Lower lobe of right lung (tissue), 2 donors: ENCODE measurements around the gene MED12L. TPM values are rescaled to one million over a fixed set of nuclear protein-coding genes. Genes with fewer than 3 reads are reported as not detected.

Experiments
- ATAC-seq, 2 donors: fragments of 200-7000 bp; cut with Tn5 transposase; one replicate each; pipeline ENCODE4 v1.9.1; 2020 to 2022; ENCODE audit warnings: mild to moderate bottlenecking in 2 of 2, moderate library complexity in 2 of 2
- DNase-seq: peaks from one replicate; pipeline ENCODE4 v3.0.0-alpha.2; 2020
- H3K27ac ChIP-seq: fragments of 200-600 bp; one replicate; pipeline ENCODE4 v1.8.0; 2022
- H3K27me3 ChIP-seq: fragments of 200-600 bp; one replicate; pipeline ENCODE4 v1.8.0; 2022; ENCODE audit warnings: low read depth
- H3K36me3 ChIP-seq: fragments of 200-600 bp; one replicate; pipeline ENCODE4 v1.8.0; 2022; ENCODE audit warnings: mild to moderate bottlenecking
- H3K4me1 ChIP-seq: fragments of 200-600 bp; one replicate; pipeline ENCODE4 v1.8.0; 2022
- H3K4me3 ChIP-seq: fragments of 200-600 bp; one replicate; pipeline ENCODE4 v1.8.0; 2022; ENCODE audit warnings: mild to moderate bottlenecking
- H3K9me3 ChIP-seq: fragments of 200-600 bp; one replicate; pipeline ENCODE4 v1.8.0; 2022
- CTCF ChIP-seq: fragments of 200-600 bp; IDR thresholded peaks from one replicate; pipeline ENCODE4 v1.8.0; 2022; ENCODE audit warnings: antibody characterized with exemption, mild to moderate bottlenecking
- intact Hi-C: fragments of 100-400 bp; cut with DNase I; formaldehyde crosslinking; loops from one replicate; pipeline ENCODE4 v1.11.0; 2022
- total RNA-seq: library from RNA; stranded (reverse); fragmentation: NEBNext Ultra II Directional; extraction: Animal tissue kit (Norgen Biotek cat#: 25700); gene quantifications from one replicate; pipeline ENCODE4 v1.2.1, GENCODE V29; 2021
- donor health status: DM: no; HTN: yes; CAD: no; lungs with severe emphysema.

Gene MED12L
- total RNA-seq, 1 donor from 2014 or later = 0.44 TPM

- TF ChIP-seq CTCF = no peak
- H3K4me1 ChIP-seq = no peaks in the 10 kb centered on the region
- no peaks in the 10 kb centered on the region for H3K36me3 ChIP-seq
- intact Hi-C loops = no loop called here
- no peaks in the 10 kb centered on the region for H3K27me3 ChIP-seq
- no peak for DNase-seq
- no peak for ATAC-seq
- no peaks in the 10 kb centered on the region for H3K9me3 ChIP-seq
- H3K27ac ChIP-seq = no peak overlapping the region
- H3K4me3 ChIP-seq = no peak overlapping the region
Observed at GRCh38 chr3:151152455-151153079, 67.1 kb downstream of the MED12L start.

- no peak overlapping the region for H3K4me3 ChIP-seq
- DNase-seq = no peak
- H3K9me3 ChIP-seq = no peaks in the 10 kb centered on the region
- intact Hi-C loops = no loop called here
- no peaks in the 10 kb centered on the region for H3K36me3 ChIP-seq
- TF ChIP-seq CTCF = no peak
- no peak for ATAC-seq
- no peaks in the 10 kb centered on the region for H3K4me1 ChIP-seq
- H3K27me3 ChIP-seq = no peaks in the 10 kb centered on the region
- H3K27ac ChIP-seq = no peak overlapping the region
Observed at GRCh38 chr3:151154566-151154965, 69.1 kb downstream of the MED12L start.

GRCh38 chr3:151155409-151156128, 70.1 kb downstream of the MED12L start:
- Histone ChIP-seq H3K4me3 (no peak overlapping the region), H3K27ac (no peak overlapping the region), H3K27me3 (no peaks in the 10 kb centered on the region), H3K4me1 (no peaks in the 10 kb centered on the region), H3K9me3 (no peaks in the 10 kb centered on the region), H3K36me3 (no peaks in the 10 kb centered on the region)
- TF ChIP-seq CTCF = no peak
- ATAC-seq (no peak), DNase-seq (no peak)
- intact Hi-C loops = no loop called here

- no peak for DNase-seq
- no peak overlapping the region for H3K4me3 ChIP-seq
- H3K4me1 ChIP-seq = no peaks in the 10 kb centered on the region
- H3K27me3 ChIP-seq = no peaks in the 10 kb centered on the region
- peak; percentile 68 to 70 for ATAC-seq
- H3K27ac ChIP-seq = no peak overlapping the region
- no peaks in the 10 kb centered on the region for H3K9me3 ChIP-seq
- intact Hi-C loops = no loop called here
- H3K36me3 ChIP-seq = no peaks in the 10 kb centered on the region
- peak; percentile 56 for TF ChIP-seq CTCF
Observed at GRCh38 chr3:151156618-151157216, 71.3 kb downstream of the MED12L start.

GRCh38 chr3:151159806-151160205, 74.3 kb downstream of the MED12L start:
- TF ChIP-seq CTCF = no peak
- no peak overlapping the region for H3K4me3 ChIP-seq
- no peak for DNase-seq
- H3K9me3 ChIP-seq = no peaks in the 10 kb centered on the region
- no peaks in the 10 kb centered on the region for H3K27me3 ChIP-seq
- no peak overlapping the region for H3K27ac ChIP-seq
- no peak for ATAC-seq
- H3K4me1 ChIP-seq = no peaks in the 10 kb centered on the region
- intact Hi-C loops = no loop called here
- no peaks in the 10 kb centered on the region for H3K36me3 ChIP-seq
